Fibroblast of lung (primary cell): Measurements from ENCODE around the gene NAA25.

ENCODE experiments used
- CTCF ChIP-seq, 2 donors: IDR thresholded peaks in 1 of 2; conservative IDR thresholded peaks in 1 of 2; 1 replicate in 1 of 2; 2 replicates in 1 of 2; pipeline ENCODE4 v1.5.1; 2011 to 2012; ENCODE audit warnings: low read length in 2 of 2, control low read depth in 1 of 2, inconsistent platforms in 1 of 2, low read depth in 1 of 2, mild to moderate bottlenecking in 1 of 2
- EZH2 ChIP-seq: IDR thresholded peaks from 2 replicates; pipeline ENCODE4 v1.5.1; 2012; ENCODE audit warnings: low read length, control low read depth, mild to moderate bottlenecking; ENCODE audit errors: missing control alignments

GRCh38 chr12:112017041-112017440 is 91.5 kb downstream of the NAA25 start:
- TF ChIP-seq EZH2, result no peak
- no peak for TF ChIP-seq CTCF (conservative IDR thresholded peaks at IDR 0.05 in 1 of 2, IDR thresholded peaks at IDR 0.05 in 1 of 2; ENCODE audit: low read depth in 1 of 2, low read length in 2 of 2)
